Activated naive CD4-positive, alpha-beta T cell treated with anti-CD3 and anti-CD28 coated beads, Interleukin-2, amount 50 U/mL, for 72 hours (primary cell): ENCODE data around the gene LRFN5. TPM values are rescaled to one million over a fixed set of nuclear protein-coding genes. Genes with fewer than 3 reads are reported as not detected.

ENCODE experiments used
- ATAC-seq, 2 donors: fragments of 150-1000 bp; cut with Tn5 transposase; 2 replicates each; pipeline ENCODE4 v1.10.0; 2021; ENCODE audit warnings: mild to moderate bottlenecking in 2 of 2, moderate library complexity in 2 of 2
- DNase-seq, 2 donors: peaks; one replicate each; pipeline ENCODE4 v3.0.0; 2021 to 2022; ENCODE audit warnings: low spot score in 2 of 2
- H3K27ac Mint-ChIP-seq, 2 donors: one replicate each; pipeline ENCODE4 v1.8.0; 2022; ENCODE audit warnings: mild to moderate bottlenecking in 2 of 2, mixed read lengths in 2 of 2
- H3K36me3 Mint-ChIP-seq, 2 donors: one replicate each; pipeline ENCODE4 v1.8.0; 2022; ENCODE audit warnings: mixed read lengths in 2 of 2
- H3K9me3 Mint-ChIP-seq, 2 donors: one replicate each; pipeline ENCODE4 v1.8.0; 2022; ENCODE audit warnings: mixed read lengths in 2 of 2
- total RNA-seq, 2 donors: library from RNA; stranded (reverse); gene quantifications; one replicate each; pipeline ENCODE4 v1.2.3, GENCODE V29; 2022

LRFN5 gene
- total RNA-seq, 2 donors from 2014 or later, result not detected

DNA sequence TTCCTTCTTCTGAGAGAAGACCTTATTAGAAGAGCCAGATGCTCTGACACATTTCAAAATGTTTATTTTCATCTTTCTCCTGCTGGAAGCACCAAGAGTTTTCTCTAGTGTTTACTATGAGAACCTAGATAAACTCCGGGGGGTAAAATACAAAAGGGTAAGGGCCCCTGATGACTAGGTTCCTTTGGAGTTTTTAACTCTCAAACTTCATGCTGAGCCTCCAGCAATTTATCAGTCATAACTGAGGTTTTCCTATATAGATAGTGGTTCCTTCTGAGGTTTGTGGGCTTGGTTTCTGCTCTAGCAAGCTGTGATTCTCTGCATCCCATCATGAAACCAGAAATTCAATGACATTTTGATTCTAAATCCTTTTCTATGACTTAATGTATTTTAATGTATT is 210.9 kb downstream of the LRFN5 start:
- ATAC-seq (no peak), DNase-seq (no peak)
- peaks cover 9 to 10% of the 10 kb centered on the region in 2 donors for H3K9me3 Mint-ChIP-seq
- H3K27ac Mint-ChIP-seq, result no peak overlapping the region
- no peaks in the 10 kb centered on the region for H3K36me3 Mint-ChIP-seq

DNA sequence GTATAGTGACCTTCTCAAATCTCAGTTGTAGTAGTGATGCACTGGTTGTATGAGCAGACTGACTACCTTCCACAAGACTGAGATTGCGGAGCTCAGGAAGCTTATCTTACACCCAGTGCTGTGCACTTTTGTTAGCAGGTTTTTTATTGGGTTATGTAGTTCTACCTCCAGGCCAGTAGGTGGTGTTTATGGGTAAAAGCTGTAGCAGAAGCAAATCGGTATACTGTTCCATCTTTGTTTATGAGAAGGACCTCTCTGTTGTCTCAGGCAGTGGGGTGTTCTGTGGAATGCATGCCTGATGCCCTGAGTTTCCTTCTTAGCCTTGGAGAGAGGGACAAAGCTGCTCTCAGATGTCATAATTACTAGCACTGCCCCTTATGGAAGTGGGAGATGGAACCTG is 217.8 kb downstream of the LRFN5 start:
- Mint-ChIP-seq H3K36me3 (peaks cover 0 to 9% of the 10 kb centered on the region in 2 donors), H3K9me3 (peaks cover 0 to 26% of the 10 kb centered on the region in 2 donors), H3K27ac (no peak overlapping the region)
- no peak for DNase-seq
- ATAC-seq, result no peak

DNA sequence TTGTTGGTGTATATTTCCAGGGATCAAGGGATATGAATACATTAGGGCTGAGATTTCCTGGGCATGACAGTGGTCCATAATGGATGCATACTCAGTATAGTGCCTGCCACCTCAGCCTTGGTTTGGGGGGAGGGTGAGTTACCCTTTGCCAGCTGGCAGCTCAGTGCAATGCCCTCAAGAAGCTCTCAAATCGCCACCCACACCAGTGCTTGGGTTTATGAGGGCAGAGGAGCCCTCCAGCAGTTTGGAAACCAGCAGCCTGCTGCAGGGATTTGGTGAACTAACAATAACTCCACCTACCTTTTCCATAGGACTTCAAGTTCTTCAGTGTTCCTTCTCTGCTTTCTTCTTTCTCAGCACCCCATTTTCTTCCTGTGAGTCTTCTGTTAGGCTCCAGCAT is 218.9 kb downstream of the LRFN5 start:
- H3K27ac Mint-ChIP-seq, result no peak overlapping the region
- H3K9me3 Mint-ChIP-seq, result peaks cover 0 to 26% of the 10 kb centered on the region in 2 donors
- DNase-seq (no peak), ATAC-seq (no peak)
- H3K36me3 Mint-ChIP-seq, result peaks cover 0 to 9% of the 10 kb centered on the region in 2 donors

DNA sequence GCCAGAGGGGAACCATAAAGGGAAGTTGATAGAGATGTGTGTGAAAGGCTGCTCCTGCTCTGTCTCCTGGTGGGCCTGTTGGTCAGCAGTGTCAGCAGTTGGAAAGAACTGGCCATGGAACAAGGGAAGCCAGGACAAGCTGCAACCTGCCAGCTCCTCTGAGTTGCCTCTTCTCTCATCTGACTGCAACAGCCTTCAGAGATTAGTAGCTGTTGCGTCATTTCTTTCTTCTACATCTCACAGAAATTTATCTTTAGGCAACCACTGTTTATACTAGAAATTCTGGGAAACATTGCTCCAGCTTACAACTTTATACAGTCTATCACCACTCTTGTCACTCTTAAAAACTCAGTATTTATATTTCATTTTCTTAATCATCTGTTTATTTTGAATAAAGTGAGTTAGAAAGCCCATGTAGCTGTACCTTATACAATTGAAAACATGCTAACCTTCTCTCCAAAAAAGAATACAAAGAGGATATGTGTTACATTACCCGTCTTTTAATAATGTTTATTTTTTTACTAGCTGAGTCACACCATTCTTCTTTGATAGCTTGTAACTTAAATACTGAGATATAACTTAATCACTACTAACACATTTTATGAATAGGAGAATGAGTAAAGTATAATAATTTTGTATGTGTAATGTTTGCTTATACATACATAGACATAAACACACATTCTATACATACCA is 224.2 kb downstream of the LRFN5 start:
- no peak overlapping the region for H3K27ac Mint-ChIP-seq
- no peaks in the 10 kb centered on the region for H3K36me3 Mint-ChIP-seq
- peaks cover 0 to 6% of the 10 kb centered on the region in 2 donors for H3K9me3 Mint-ChIP-seq
- ATAC-seq, result no peak
- no peak for DNase-seq

DNA sequence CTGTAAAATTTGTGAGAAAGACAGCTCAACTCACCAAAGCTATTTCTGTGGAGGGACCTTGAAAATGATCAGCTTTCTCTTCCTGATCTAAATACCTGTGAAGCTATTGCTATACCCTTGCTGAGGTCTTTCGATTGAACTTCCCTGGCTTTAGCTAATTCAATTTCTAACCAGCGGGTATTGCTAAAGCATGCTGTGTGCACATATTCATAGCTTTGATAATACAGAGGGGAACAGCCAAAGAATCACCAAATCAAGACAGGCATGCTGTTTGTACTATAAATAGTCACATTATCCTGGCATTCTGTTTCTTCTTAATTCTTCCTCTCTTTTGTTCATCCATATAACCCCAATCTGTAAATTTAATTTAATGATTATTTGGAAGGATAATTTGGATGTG is 233.0 kb downstream of the LRFN5 start:
- no peaks in the 10 kb centered on the region for H3K9me3 Mint-ChIP-seq
- ATAC-seq (no peak), DNase-seq (no peak)
- no peak overlapping the region for H3K27ac Mint-ChIP-seq
- H3K36me3 Mint-ChIP-seq, result no peaks in the 10 kb centered on the region

DNA sequence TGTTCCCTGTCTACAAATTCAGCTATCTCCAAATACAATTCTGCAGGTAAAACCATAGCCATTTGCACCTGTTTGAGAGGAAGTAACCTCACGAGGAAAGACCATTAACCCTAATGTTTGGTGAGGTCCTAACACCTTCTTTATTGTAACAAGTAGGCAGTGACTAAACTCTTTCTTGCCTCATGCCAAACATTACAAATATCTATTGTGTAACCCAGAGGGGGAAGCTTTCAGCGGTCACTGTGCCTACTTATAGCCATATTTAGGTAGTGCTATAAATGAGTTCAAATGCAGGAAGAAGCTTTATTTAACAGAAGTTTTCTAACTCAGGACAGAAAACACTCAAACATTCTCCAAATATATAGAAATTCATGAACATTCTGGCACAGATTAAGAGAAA is 252.7 kb downstream of the LRFN5 start:
- ATAC-seq (no peak), DNase-seq (no peak)
- H3K36me3 Mint-ChIP-seq, result no peaks in the 10 kb centered on the region
- peaks cover 3 to 17% of the 10 kb centered on the region in 2 donors for H3K9me3 Mint-ChIP-seq
- H3K27ac Mint-ChIP-seq, result no peak overlapping the region

DNA sequence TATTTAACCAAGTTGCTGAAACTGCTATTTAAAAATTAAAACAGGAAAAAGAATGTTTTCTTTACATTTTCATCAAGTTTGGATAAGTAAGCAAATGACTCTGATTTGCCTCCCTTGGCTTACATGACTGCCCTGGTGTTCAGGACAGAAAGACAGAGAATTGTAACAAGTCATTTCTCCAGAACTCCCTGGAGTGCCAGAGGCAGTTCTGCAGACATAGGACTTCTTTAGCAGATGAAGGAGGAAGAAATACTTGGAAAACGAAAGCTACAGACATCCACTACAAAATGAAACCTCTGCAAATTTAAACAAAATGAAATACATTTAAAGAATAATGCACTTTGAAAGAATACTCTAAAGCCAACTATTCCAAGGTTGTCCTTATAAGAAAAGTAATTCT is 253.9 kb downstream of the LRFN5 start:
- H3K36me3 Mint-ChIP-seq, result no peaks in the 10 kb centered on the region
- H3K27ac Mint-ChIP-seq, result no peak overlapping the region
- no peak for DNase-seq
- H3K9me3 Mint-ChIP-seq, result peaks cover 0 to 13% of the 10 kb centered on the region in 2 donors
- no peak for ATAC-seq

DNA sequence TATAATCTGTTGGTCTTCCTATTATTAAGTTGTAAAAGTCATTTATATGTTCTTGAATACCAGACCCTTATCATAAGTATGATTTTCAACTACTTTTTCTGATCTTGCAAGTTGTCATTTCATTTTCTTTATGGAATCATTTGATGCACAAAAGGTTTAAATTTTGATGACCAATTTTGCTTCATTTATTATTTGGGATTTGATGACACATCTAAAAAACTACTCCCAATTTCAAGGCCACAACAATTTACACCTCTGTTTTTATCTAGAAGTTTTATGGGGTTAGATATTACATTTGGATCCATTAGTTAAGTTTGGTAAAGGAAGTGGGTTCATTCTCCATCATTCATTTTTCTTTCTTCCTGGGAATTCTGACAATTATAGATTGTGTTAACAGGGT is 259.2 kb downstream of the LRFN5 start:
- no peak for DNase-seq
- ATAC-seq, result no peak
- Mint-ChIP-seq H3K9me3 (peaks cover 0 to 13% of the 10 kb centered on the region in 2 donors), H3K27ac (no peak overlapping the region), H3K36me3 (no peaks in the 10 kb centered on the region)

DNA sequence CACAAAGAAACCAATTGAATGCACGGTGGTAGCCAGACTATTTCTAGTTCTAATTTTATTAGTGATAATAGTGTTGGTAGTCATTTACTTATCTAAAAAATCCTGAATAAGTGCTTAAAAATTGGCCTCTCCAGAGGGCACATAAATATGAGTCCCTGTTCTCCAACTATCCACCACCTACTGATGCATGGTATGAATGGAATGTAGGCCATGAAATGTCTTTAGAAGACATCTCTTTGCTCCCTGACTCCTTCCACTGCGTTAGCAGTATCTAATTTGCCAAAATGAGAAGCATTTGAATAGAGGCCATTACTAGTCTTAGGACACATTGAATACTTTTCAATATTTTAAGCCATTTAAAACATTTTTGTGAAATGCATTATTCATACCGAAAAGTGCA is 261.7 kb downstream of the LRFN5 start:
- ATAC-seq (no peak), DNase-seq (no peak)
- H3K9me3 Mint-ChIP-seq, result peaks cover 0 to 10% of the 10 kb centered on the region in 2 donors
- no peak overlapping the region for H3K27ac Mint-ChIP-seq
- no peaks in the 10 kb centered on the region for H3K36me3 Mint-ChIP-seq

DNA sequence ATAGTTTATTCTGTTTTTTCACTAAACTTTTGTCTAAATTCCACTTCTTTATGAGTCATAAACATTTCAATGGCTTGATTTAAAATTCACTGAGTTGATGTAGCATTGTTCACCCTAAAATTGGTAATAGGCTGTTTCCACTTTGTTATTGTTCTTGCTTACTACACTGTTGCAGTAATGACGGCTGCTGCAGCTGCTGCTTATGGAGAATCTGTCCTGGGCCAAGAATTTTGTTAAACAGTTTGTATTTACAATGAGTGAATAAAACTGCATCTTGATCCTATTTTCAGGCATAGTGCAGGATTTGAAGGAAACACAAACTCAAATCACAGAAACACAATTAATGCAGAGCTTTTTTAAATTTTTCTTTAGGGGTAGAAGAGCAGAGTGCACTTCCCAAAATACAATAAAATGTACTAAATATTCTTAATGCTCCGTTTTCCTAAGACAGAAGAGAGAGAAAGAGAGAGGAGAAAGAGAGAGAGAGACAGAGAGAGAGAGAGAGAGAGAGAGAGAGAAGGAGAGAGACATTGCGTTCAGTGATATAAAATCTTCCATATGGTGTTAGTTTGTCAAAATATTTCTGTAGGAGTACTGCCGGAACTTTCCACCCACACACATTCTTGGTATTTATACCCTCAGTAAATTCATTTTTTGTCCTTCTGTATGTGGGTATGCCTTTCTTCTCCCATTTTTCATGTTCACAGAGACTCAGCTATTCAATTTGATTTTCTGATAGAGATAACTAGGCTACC is 266.4 kb downstream of the LRFN5 start:
- no peak overlapping the region for H3K27ac Mint-ChIP-seq
- no peak for ATAC-seq
- DNase-seq, result no peak
- peaks cover 0 to 10% of the 10 kb centered on the region in 2 donors for H3K9me3 Mint-ChIP-seq
- H3K36me3 Mint-ChIP-seq, result no peaks in the 10 kb centered on the region

DNA sequence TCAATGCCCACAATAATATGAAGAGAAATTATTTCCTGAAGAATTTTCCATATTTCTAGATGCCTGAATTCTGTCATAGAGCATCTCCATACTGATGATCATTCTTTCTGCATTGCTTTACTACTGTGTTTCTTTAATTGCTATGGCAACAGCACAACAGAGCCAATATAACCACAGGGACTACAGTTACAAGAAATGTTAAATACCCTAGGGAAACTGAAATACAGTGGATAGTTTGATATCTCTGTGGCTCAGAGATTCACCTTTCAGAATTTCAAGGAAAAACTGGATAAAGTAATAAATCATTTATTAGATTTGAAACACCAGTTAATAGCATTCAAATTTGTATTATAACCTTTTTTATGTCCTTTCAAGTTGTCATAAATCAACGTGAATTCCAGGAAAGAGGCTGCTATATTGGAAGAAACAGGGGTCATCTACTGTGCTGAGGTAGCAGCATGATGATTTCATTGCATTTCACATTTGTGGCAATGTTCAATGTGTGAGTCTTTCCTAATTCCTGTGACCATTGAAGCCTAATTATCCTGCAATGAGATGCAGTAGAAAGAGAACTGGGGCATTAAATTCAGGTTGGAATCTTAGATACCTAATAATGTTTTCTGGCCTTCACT is 267.1 kb downstream of the LRFN5 start:
- ATAC-seq, result no peak
- Mint-ChIP-seq H3K27ac (no peak overlapping the region), H3K9me3 (peaks cover 0 to 10% of the 10 kb centered on the region in 2 donors), H3K36me3 (no peaks in the 10 kb centered on the region)
- DNase-seq, result no peak

DNA sequence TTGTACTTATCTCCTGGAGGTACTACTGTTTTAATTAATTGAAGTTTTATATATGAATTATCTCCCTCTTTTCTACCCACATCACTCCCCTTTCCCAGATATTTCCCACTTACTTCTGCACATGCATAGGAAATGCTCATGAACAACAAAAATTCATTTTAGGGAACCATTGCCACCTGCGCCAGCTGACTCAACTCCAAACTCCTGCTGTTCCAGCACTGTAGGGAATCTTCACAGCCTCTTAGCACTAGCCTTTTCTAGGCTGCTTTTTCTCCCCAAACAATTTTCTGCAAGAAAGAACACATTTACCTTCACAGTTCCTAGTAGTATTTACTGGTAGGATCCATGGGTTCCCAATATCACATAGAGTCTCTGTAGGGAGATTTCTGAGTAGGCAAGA is 268.4 kb downstream of the LRFN5 start:
- no peak for ATAC-seq
- Mint-ChIP-seq H3K36me3 (no peaks in the 10 kb centered on the region), H3K27ac (no peak overlapping the region), H3K9me3 (peaks cover 0 to 10% of the 10 kb centered on the region in 2 donors)
- DNase-seq, result no peak

DNA sequence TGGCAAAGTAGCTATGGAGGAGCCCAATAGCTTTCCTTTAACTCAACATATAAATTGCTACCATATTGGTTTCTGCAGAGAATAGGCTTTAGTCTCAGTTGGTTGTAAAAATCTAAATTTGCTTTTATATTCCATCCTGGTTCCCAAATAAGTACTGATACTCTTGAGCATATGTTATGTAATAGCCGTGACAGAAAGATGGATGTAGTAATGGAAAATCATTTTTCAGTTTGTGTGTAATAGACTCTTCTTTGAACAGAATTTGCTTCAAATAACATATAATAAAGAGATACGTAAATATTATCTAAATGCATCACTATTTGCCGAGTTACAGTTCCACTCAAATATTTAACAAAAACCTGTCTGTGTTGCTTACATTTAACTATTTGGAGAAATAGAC is 271.6 kb downstream of the LRFN5 start:
- H3K9me3 Mint-ChIP-seq, result peaks cover 0 to 10% of the 10 kb centered on the region in 2 donors
- ATAC-seq (no peak), DNase-seq (no peak)
- no peaks in the 10 kb centered on the region for H3K36me3 Mint-ChIP-seq
- H3K27ac Mint-ChIP-seq, result no peak overlapping the region

DNA sequence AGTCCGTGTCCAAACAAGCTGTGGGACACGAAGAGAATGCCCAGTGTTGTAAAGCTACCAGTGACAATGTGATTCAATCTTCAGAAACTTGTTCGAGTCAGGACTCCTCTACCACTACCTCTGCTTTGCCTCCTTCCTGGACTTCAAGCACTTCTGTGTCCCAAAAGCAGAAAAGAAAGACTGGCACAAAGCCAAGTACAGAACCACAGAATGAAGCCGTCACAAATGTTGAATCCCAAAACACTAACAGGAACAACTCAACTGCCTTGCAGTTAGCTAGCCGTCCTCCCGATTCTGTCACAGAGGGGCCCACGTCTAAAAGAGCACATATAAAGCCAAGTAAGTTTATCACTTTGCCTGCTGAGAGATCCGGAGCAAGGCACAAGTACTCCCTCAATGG is 284.9 kb downstream of the LRFN5 start:
- DNase-seq, result no peak
- H3K27ac Mint-ChIP-seq, result no peak overlapping the region
- no peak for ATAC-seq
- H3K9me3 Mint-ChIP-seq, result no peaks in the 10 kb centered on the region
- H3K36me3 Mint-ChIP-seq, result no peaks in the 10 kb centered on the region

DNA sequence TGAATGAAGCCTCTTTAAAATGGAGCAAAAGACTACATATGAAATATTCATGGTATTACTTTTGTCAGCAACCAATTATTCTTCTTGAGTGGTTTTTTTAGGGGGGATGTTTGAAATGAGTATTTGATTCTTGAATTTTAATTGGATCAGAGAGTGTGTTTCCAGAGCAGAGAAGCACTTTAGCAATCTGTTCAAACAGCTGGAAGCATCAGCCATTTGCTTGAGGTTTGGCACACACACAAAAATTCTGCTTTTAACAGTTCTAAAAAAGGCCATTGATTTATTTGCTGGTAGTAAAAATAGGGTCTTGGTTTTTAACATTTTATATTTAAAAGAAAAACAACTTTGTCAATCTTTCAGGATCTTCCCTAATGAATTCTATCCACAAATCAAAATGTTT is 292.7 kb downstream of the LRFN5 start:
- Mint-ChIP-seq H3K36me3 (no peaks in the 10 kb centered on the region), H3K9me3 (no peaks in the 10 kb centered on the region), H3K27ac (no peak overlapping the region)
- DNase-seq (no peak), ATAC-seq (no peak)

DNA sequence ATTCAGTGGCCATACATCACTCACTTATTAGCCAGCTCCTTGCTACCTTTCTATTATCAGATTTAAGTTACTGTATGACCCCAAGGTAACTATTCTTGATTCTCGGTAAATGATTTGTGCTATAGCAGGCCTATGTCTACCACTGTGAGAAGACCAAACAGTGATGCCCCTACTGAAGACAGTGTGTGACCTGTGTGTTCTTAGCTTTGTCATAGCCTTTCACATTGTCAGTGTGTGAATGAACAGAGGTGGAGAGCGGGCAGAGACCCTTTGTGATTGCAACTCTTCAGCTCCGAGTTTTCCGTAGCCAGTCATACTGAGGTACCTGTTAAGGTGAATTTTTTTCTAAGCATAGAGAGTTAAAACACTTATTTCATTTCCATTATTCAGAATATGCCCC is 294.0 kb downstream of the LRFN5 start:
- H3K36me3 Mint-ChIP-seq, result no peaks in the 10 kb centered on the region
- no peak overlapping the region for H3K27ac Mint-ChIP-seq
- DNase-seq (no peak), ATAC-seq (no peak)
- no peaks in the 10 kb centered on the region for H3K9me3 Mint-ChIP-seq

DNA sequence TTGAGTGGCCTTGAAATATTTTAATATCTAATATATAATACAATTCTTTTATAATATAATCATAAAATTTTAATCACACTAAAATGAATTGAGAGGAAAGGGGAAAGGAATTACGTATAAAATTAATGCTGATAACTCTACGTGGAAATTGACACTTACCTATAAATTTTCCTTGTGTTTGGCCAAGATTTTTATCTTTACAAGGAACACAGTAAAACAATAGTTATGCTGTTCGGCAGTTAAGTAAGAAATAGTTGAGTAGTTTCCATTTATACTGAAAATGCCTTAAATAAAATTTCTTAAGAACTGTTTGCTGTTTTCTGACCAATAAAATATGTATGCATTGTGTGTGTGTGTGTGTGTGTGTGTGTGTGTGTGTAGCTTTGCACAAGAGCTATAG is 294.4 kb downstream of the LRFN5 start:
- Mint-ChIP-seq H3K27ac (no peak overlapping the region), H3K9me3 (no peaks in the 10 kb centered on the region), H3K36me3 (no peaks in the 10 kb centered on the region)
- ATAC-seq (no peak), DNase-seq (no peak)
